Ovary (tissue), 3 donors: ENCODE measurements around the gene GPX6.

ENCODE experiments used
- CTCF ChIP-seq, 3 donors: fragments of 450-650 bp in 2 of 3; fragments of 200-600 bp in 1 of 3; IDR thresholded peaks; one replicate each; pipeline versions ENCODE4 v1.5.1 to v1.8.0; 2016 to 2022; ENCODE audit warnings: antibody characterized with exemption in 3 of 3, mild to moderate bottlenecking in 1 of 3
- EP300 ChIP-seq: sonication (generic); formaldehyde crosslinking; IDR thresholded peaks from one replicate; pipeline ENCODE4 v1.6.1; 2017; ENCODE audit warnings: antibody characterized with exemption
- POLR2A ChIP-seq: fragments of 450-650 bp; IDR thresholded peaks from one replicate; pipeline ENCODE4 v1.6.1; 2017; ENCODE audit warnings: antibody characterized with exemption, mild to moderate bottlenecking, moderate library complexity
- donor health status: DM: no; HTN: no; CAD: no.

DNA sequence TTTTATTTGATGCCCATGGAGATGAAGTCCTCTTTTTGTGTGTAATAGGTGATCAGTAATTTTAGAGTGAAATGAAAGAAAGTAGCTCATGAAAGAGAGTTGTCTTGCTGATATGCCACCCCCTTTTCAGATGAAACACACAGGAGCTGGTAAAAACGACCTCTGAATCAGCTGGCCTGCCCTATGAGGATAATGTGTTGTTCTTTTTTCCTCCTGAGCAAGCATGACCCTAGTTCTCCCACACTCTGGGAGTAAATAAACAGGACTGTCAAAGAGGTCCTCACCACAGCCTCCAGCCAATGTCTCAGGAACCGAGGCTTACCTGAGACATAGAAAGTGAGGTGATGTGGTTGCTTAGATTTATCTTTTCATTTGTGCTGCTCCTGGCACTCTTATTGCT is 39.5 kb upstream of the GPX6 start:
- TF ChIP-seq POLR2A (no peak), CTCF (IDR thresholded peaks at IDR 0.05) (no peak), EP300 (no peak)
